ENCODE data around the gene S100A1. TPM values are rescaled to one million over a fixed set of nuclear protein-coding genes. Genes with fewer than 3 reads are reported as not detected.

Gene S100A1
- total RNA-seq, 2 experiments from 2014 or later: not detected

DNA sequence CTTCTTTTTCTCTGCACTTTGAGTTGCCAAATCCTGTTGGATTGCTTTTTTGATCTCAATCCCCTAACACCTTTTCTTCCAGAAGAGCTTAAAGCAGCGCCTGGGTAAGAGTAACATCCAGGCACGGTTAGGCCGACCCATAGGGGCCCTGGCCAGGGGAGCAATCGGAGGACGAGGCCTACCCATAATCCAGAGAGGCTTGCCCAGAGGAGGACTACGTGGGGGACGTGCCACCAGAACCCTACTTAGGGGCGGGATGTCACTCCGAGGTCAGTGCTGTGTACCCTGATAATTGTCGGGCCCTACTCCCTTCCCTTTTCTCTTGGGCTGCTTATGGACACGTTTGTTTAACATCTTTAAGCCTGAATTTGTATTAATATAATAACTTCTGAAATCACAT is 13.9 kb downstream of the S100A1 start:
- no peaks in the 10 kb centered on the region for H3K9me3 ChIP-seq (ENCODE audit: control insufficient read depth in 1 of 2, insufficient read depth in 1 of 2, low read length in 2 of 2)
- ATAC-seq (ENCODE audit: poor library complexity): no peak
- peaks cover 75% of the 10 kb centered on the region for H3K4me1 Mint-ChIP-seq (ENCODE audit: low read depth)
- H3K4me3 Mint-ChIP-seq: no peak overlapping the region
- no peak for DNase-seq
- ChIA-PET CTCF (no interaction called here), POLR2A (interaction anchor here (1.3 to 8.3 kb wide), 2 partner anchors 8 to 106 kb away, joined by 4 to 89 read pairs; partner anchors contain the start of genes CHTOP and S100A6)
- intact Hi-C loops (cut with DNase I, micrococcal nuclease): no loop called here
- TF ChIP-seq, protein P1, sequence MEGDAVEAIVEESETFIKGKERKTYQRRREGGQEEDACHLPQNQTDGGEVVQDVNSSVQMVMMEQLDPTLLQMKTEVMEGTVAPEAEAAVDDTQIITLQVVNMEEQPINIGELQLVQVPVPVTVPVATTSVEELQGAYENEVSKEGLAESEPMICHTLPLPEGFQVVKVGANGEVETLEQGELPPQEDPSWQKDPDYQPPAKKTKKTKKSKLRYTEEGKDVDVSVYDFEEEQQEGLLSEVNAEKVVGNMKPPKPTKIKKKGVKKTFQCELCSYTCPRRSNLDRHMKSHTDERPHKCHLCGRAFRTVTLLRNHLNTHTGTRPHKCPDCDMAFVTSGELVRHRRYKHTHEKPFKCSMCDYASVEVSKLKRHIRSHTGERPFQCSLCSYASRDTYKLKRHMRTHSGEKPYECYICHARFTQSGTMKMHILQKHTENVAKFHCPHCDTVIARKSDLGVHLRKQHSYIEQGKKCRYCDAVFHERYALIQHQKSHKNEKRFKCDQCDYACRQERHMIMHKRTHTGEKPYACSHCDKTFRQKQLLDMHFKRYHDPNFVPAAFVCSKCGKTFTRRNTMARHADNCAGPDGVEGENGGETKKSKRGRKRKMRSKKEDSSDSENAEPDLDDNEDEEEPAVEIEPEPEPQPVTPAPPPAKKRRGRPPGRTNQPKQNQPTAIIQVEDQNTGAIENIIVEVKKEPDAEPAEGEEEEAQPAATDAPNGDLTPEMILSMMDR (IDR thresholded peaks at IDR 0.05): no peak
- H3K27me3 ChIP-seq (ENCODE audit: control insufficient read depth in 1 of 2, insufficient read depth in 2 of 2, low read length in 2 of 2): no peaks in the 10 kb centered on the region
- no peaks in the 10 kb centered on the region for H3K9me3 Mint-ChIP-seq
- H3K4me1 ChIP-seq (ENCODE audit: insufficient read depth, low read length): peaks cover 30% of the 10 kb centered on the region
- no peaks in the 10 kb centered on the region for H3K27me3 Mint-ChIP-seq
- H3K27ac ChIP-seq (ENCODE audit: low read depth in 1 of 2, low read length in 2 of 2): no peak overlapping the region
- H3K27ac Mint-ChIP-seq: peak overlapping the region; percentile 25
- H3K4me3 ChIP-seq (ENCODE audit: low read length): no peak overlapping the region
- peaks cover 98% of the 10 kb centered on the region for H3K36me3 Mint-ChIP-seq (ENCODE audit: low read depth)
- peaks cover 98% of the 10 kb centered on the region for H3K36me3 ChIP-seq (ENCODE audit: insufficient read depth, low read length)

DNA sequence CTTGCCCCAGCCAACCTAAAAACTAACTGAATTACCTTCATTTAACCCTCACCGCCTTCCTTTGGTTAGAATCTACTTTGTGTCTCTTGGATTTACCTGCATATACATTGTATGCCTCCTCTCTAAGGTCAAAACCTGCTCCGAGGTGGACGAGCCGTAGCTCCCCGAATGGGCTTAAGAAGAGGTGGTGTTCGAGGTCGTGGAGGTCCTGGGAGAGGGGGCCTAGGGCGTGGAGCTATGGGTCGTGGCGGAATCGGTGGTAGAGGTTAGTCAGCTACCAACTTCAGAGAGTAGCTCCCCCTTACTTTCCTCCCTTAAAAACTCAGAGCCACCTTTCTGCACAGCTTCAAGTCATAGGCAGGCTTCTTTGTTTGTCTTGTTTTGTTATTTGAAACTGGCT is 14.9 kb downstream of the S100A1 start:
- ChIA-PET POLR2A (interaction anchor here (1.0 to 8.3 kb wide), 3 partner anchors 8 to 107 kb away, joined by 4 to 89 read pairs (median 5); partner anchors contain the start of genes CHTOP, S100A6 and SNAPIN), CTCF (interaction anchor here (0.9 kb wide), 1 partner anchor 9 kb away, joined by 3 read pairs; no protein-coding TSS in a partner anchor)
- Histone ChIP-seq H3K4me3 (ENCODE audit: low read length) (no peak overlapping the region), H3K4me1 (ENCODE audit: insufficient read depth, low read length) (peaks cover 30% of the 10 kb centered on the region), H3K36me3 (ENCODE audit: insufficient read depth, low read length) (peaks cover 91% of the 10 kb centered on the region), H3K27me3 (ENCODE audit: control insufficient read depth in 1 of 2, insufficient read depth in 2 of 2, low read length in 2 of 2) (no peaks in the 10 kb centered on the region), H3K9me3 (ENCODE audit: control insufficient read depth in 1 of 2, insufficient read depth in 1 of 2, low read length in 2 of 2) (no peaks in the 10 kb centered on the region), H3K27ac (ENCODE audit: low read depth in 1 of 2, low read length in 2 of 2) (no peak overlapping the region)
- ATAC-seq (ENCODE audit: poor library complexity): no peak
- Mint-ChIP-seq H3K4me1 (ENCODE audit: low read depth) (peaks cover 77% of the 10 kb centered on the region), H3K27ac (peak overlapping the region; percentile 25), H3K9me3 (no peaks in the 10 kb centered on the region), H3K36me3 (ENCODE audit: low read depth) (peaks cover 92% of the 10 kb centered on the region), H3K4me3 (no peak overlapping the region), H3K27me3 (no peaks in the 10 kb centered on the region)
- TF ChIP-seq, protein P1 (IDR thresholded peaks at IDR 0.05): no peak
- intact Hi-C loops (cut with DNase I, micrococcal nuclease): no loop called here
- DNase-seq: no peak

DNA sequence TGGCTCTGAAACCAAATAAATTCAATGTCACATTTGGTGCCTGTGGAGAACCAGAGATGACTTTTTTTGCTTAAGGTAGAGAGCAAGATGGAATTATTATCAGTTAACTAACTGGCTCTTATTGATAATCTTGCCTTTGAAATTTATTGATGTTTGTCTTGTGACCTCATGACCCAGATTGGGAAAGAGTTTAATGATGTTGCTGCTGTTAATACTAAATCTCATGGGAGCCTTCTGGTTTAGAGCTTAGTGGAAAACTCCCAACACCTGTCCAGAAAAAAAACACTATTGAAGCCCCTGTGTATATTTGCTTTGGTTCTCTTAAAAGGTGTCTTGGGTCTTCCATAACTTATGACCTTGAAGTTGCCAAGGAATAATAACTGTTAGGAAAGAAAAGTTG is 15.6 kb downstream of the S100A1 start:
- intact Hi-C loops (cut with DNase I, micrococcal nuclease): no loop called here
- CTCF ChIA-PET: interaction anchor here (0.9 kb wide), 1 partner anchor 8 kb away, joined by 3 read pairs; no protein-coding TSS in a partner anchor
- Histone ChIP-seq H3K4me3 (ENCODE audit: low read length) (no peak overlapping the region), H3K4me1 (ENCODE audit: insufficient read depth, low read length) (peaks cover 34% of the 10 kb centered on the region), H3K27ac (ENCODE audit: low read depth in 1 of 2, low read length in 2 of 2) (no peak overlapping the region), H3K9me3 (ENCODE audit: control insufficient read depth in 1 of 2, insufficient read depth in 1 of 2, low read length in 2 of 2) (no peaks in the 10 kb centered on the region), H3K27me3 (ENCODE audit: control insufficient read depth in 1 of 2, insufficient read depth in 2 of 2, low read length in 2 of 2) (no peaks in the 10 kb centered on the region), H3K36me3 (ENCODE audit: insufficient read depth, low read length) (peaks cover 85% of the 10 kb centered on the region)
- ATAC-seq (ENCODE audit: poor library complexity) (no peak), DNase-seq (no peak)
- Mint-ChIP-seq H3K36me3 (ENCODE audit: low read depth) (peaks cover 84% of the 10 kb centered on the region), H3K27ac (peak overlapping the region; percentile 25), H3K27me3 (no peaks in the 10 kb centered on the region), H3K4me3 (no peak overlapping the region), H3K4me1 (ENCODE audit: low read depth) (peaks cover 73% of the 10 kb centered on the region), H3K9me3 (no peaks in the 10 kb centered on the region)
- TF ChIP-seq, protein P1 (IDR thresholded peaks at IDR 0.05): no peak
- POLR2A ChIA-PET: interaction anchor here (1.0 to 8.3 kb wide), 2 partner anchors 9 to 15 kb away, joined by 5 to 89 read pairs; partner anchors contain the start of genes CHTOP and SNAPIN

All from CD4-positive, alpha-beta T cell (primary cell).